IMR-90 (cell line): Measurements from ENCODE around the gene LDLRAD1.

Experiments
- BHLHE40 ChIP-seq: fragments of 150-350 bp; IDR thresholded peaks from 2 replicates; pipeline ENCODE4 v1.6.1; 2016; ENCODE audit warnings: mild to moderate bottlenecking, low read depth, low read length
- CHD1 ChIP-seq: IDR thresholded peaks from 2 replicates; pipeline ENCODE4 v1.6.1; 2012; ENCODE audit warnings: low read depth, low read length, improper control_type of control experiment
- CTCF ChIP-seq: conservative IDR thresholded peaks from 2 replicates; pipeline ENCODE4 v1.5.1; 2012; ENCODE audit warnings: mild to moderate bottlenecking, low read depth, low read length, improper control_type of control experiment
- MAFK ChIP-seq: IDR thresholded peaks from 2 replicates; pipeline ENCODE4 v1.6.1; 2012; ENCODE audit warnings: low read depth, low read length, improper control_type of control experiment
- POLR2A ChIP-seq: IDR thresholded peaks from 2 replicates; pipeline ENCODE4 v1.6.1; 2012; ENCODE audit warnings: mild to moderate bottlenecking, low read depth, low read length
- RFX5 ChIP-seq: IDR thresholded peaks from 2 replicates; pipeline ENCODE4 v1.8.0; 2012; ENCODE audit warnings: low read depth, mild to moderate bottlenecking, low read length, moderate library complexity
- SMC3 ChIP-seq: fragments of 150-350 bp; IDR thresholded peaks from 2 replicates; pipeline ENCODE4 v1.6.1; 2016; ENCODE audit warnings: low read depth, mild to moderate bottlenecking, antibody characterized with exemption, low read length, moderate library complexity

GRCh38 chr1:53999920-54000319, 18.1 kb downstream of the LDLRAD1 start:
- TF ChIP-seq CTCF (no peak), POLR2A (no peak), SMC3 (no peak), RFX5 (no peak), BHLHE40 (no peak), CHD1 (no peak), MAFK (no peak)
